Gastrocnemius medialis (tissue), 4 donors: Measurements from ENCODE around the gene RNF223. TPM values are rescaled to one million over a fixed set of nuclear protein-coding genes. Genes with fewer than 3 reads are reported as not detected.

ENCODE experiments used
- ATAC-seq, 2 donors: fragments of 150-250 bp; one replicate each; pipeline ENCODE4 v1.9.1; 2016
- DNase-seq, 2 donors: peaks; one replicate each; pipeline ENCODE4 v3.0.0-alpha.2; 2019
- H3K27ac ChIP-seq, 4 donors: fragments of 200-600 bp; sonication (generic); 1 replicate in 1 of 4; 2 replicates in 3 of 4; pipeline ENCODE4 v1.5.1; 2016 to 2018; ENCODE audit warnings: mild to moderate bottlenecking in 2 of 4, moderate library complexity in 1 of 4
- H3K27me3 ChIP-seq, 3 donors: fragments of 200-600 bp; sonication (generic) in 2 of 3; 1 replicate in 1 of 3; 2 replicates in 2 of 3; pipeline versions ENCODE4 v1.5.1 to v1.6.0; 2016 to 2019; ENCODE audit warnings: mild to moderate bottlenecking in 1 of 3, moderate library complexity in 1 of 3
- H3K36me3 ChIP-seq, 2 donors: fragments of 200-600 bp; sonication (generic) in 1 of 2; one replicate each; pipeline ENCODE4 v1.5.1; 2017 to 2018
- H3K4me1 ChIP-seq, 2 donors: fragments of 200-600 bp; sonication (generic) in 1 of 2; one replicate each; pipeline ENCODE4 v1.5.1; 2016 to 2017; ENCODE audit warnings: mild to moderate bottlenecking in 2 of 2
- H3K4me3 ChIP-seq, 4 donors: fragments of 200-600 bp; sonication (generic) in 3 of 4; 1 replicate in 1 of 4; 2 replicates in 3 of 4; pipeline ENCODE4 v1.5.1; 2016 to 2019; ENCODE audit warnings: mild to moderate bottlenecking in 2 of 4
- H3K9me3 ChIP-seq, 3 donors: fragments of 200-600 bp; sonication (generic) in 2 of 3; 1 replicate in 1 of 3; 2 replicates in 2 of 3; pipeline ENCODE4 v1.5.1; 2016 to 2019
- POLR2A ChIP-seq, 2 donors: fragments of 450-650 bp; IDR thresholded peaks; one replicate each; pipeline ENCODE4 v1.6.1; 2017; ENCODE audit warnings: antibody characterized with exemption in 2 of 2, mild to moderate bottlenecking in 2 of 2, moderate library complexity in 2 of 2
- in situ Hi-C, 4 donors: fragments of 200-750 bp; cut with MboI; loops; one replicate each; pipeline versions ENCODE4 v1.15.0 to v1.8.0; 2017; ENCODE audit warnings: low sequenced_read_pairs in 4 of 4
- intact Hi-C: fragments of 100-400 bp; cut with DNase I; formaldehyde crosslinking; loops from one replicate; pipeline ENCODE4 v1.15.1; 2023; ENCODE audit warnings: low total_unique reads
- total RNA-seq, 4 donors: library from RNA; depleted of rRNA; stranded (reverse); fragments of >200 nt; gene quantifications; one replicate each; pipeline versions ENCODE4 v1.1.0 to v1.2.3, GENCODE V29; 2016
- TF ChIP-seq, protein P1 (sequence below), 5 experiments: fragments of 450-650 bp in 3 of 5; fragments of 200-600 bp in 2 of 5; sonication (generic) in 2 of 5; IDR thresholded peaks in 4 of 5; conservative IDR thresholded peaks in 1 of 5; 1 replicate in 4 of 5; 2 replicates in 1 of 5; pipeline ENCODE4 v1.5.1; 2016 to 2019; ENCODE audit warnings: antibody characterized with exemption in 5 of 5, mild to moderate bottlenecking in 3 of 5, moderate library complexity in 3 of 5

The RNF223 gene
- total RNA-seq, 4 donors from 2014 or later, result not detected

GRCh38 chr1:1071486-1072298 lies 2.4 kb downstream of the RNF223 start:
- H3K9me3 ChIP-seq, result no peaks in the 10 kb centered on the region
- in situ Hi-C loops, result no loop called here
- peaks cover 59 to 74% (median 67%) of the 10 kb centered on the region in 3 donors for H3K27me3 ChIP-seq
- H3K4me3 ChIP-seq, result no peak overlapping the region
- ATAC-seq, result no peak
- H3K36me3 ChIP-seq, result no peaks in the 10 kb centered on the region
- DNase-seq, result no peak
- intact Hi-C loops, result no loop called here
- TF ChIP-seq, protein P1, sequence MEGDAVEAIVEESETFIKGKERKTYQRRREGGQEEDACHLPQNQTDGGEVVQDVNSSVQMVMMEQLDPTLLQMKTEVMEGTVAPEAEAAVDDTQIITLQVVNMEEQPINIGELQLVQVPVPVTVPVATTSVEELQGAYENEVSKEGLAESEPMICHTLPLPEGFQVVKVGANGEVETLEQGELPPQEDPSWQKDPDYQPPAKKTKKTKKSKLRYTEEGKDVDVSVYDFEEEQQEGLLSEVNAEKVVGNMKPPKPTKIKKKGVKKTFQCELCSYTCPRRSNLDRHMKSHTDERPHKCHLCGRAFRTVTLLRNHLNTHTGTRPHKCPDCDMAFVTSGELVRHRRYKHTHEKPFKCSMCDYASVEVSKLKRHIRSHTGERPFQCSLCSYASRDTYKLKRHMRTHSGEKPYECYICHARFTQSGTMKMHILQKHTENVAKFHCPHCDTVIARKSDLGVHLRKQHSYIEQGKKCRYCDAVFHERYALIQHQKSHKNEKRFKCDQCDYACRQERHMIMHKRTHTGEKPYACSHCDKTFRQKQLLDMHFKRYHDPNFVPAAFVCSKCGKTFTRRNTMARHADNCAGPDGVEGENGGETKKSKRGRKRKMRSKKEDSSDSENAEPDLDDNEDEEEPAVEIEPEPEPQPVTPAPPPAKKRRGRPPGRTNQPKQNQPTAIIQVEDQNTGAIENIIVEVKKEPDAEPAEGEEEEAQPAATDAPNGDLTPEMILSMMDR (IDR thresholded peaks at IDR 0.05 in 4 of 5, conservative IDR thresholded peaks at IDR 0.05 in 1 of 5), result no peak
- TF ChIP-seq POLR2A (IDR thresholded peaks at IDR 0.05), result no peak
- no peak overlapping the region for H3K27ac ChIP-seq
- peaks cover 0 to 3% of the 10 kb centered on the region in 2 donors for H3K4me1 ChIP-seq

GRCh38 chr1:1069711-1070676 lies 4.1 kb downstream of the RNF223 start:
- ATAC-seq (peak in 1 of 2 donors; percentile 21), DNase-seq (no peak)
- TF ChIP-seq, protein P1 (IDR thresholded peaks at IDR 0.05 in 4 of 5, conservative IDR thresholded peaks at IDR 0.05 in 1 of 5), result no peak
- TF ChIP-seq POLR2A (IDR thresholded peaks at IDR 0.05), result no peak
- Histone ChIP-seq H3K27me3 (peaks cover 54 to 70% (median 68%) of the 10 kb centered on the region in 3 donors), H3K4me3 (peak overlapping the region in 1 of 4 donors; percentile 70), H3K27ac (no peak overlapping the region), H3K4me1 (peaks cover 0 to 3% of the 10 kb centered on the region in 2 donors), H3K36me3 (no peaks in the 10 kb centered on the region), H3K9me3 (no peaks in the 10 kb centered on the region)
- in situ Hi-C loops, result loop anchor here in 2 of 4 donors (10.0 kb wide), 1 partner anchor 85 kb away; the partner anchor contains the start of gene PERM1 (in 2 of the 2)
- intact Hi-C loops, result no loop called here

GRCh38 chr1:1069056-1069710 lies 4.9 kb downstream of the RNF223 start:
- Histone ChIP-seq H3K9me3 (no peaks in the 10 kb centered on the region), H3K27ac (no peak overlapping the region), H3K36me3 (no peaks in the 10 kb centered on the region), H3K4me3 (peak overlapping the region; percentile 44 to 70 (median 52)), H3K27me3 (peaks cover 51 to 67% (median 63%) of the 10 kb centered on the region in 3 donors), H3K4me1 (peaks cover 0 to 3% of the 10 kb centered on the region in 2 donors)
- DNase-seq, result peak in 1 of 2 donors; percentile 42
- intact Hi-C loops, result no loop called here
- in situ Hi-C loops, result loop anchor here in 2 of 4 donors (10.0 kb wide), 1 partner anchor 84 kb away; the partner anchor contains the start of gene PERM1 (in 2 of the 2)
- no peak for TF ChIP-seq POLR2A (IDR thresholded peaks at IDR 0.05)
- TF ChIP-seq, protein P1 (IDR thresholded peaks at IDR 0.05 in 4 of 5, conservative IDR thresholded peaks at IDR 0.05 in 1 of 5), result no peak
- peak; percentile 35 to 65 for ATAC-seq

DNA sequence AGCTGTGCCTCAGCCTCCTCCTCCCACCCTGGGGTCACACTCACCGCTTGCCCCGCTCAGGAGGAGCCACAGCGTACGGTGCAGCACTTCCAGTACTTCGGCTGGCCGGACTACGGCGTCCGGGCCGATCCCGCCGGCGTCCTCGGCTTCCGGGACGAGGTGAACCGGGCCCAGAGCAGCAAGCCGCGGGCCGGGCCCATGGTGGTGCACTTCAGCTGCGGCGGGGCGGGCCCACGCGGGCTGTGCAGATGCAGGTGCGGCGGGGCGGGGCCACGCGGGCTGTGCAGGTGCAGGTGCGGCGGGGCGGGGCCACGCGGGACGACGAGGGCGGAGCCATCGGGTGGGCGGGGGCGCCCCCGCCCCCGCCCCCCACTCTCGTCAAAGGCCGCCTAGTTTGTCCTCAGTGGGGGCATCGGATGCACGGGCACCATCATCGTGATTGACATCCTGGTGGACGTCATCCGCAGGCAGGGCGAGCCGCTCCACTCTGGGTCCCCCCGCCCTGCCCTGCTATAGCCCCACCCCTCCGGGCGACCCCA lies 5.5 kb downstream of the RNF223 start:
- no peak for TF ChIP-seq POLR2A (IDR thresholded peaks at IDR 0.05)
- TF ChIP-seq, protein P1 (IDR thresholded peaks at IDR 0.05 in 4 of 5, conservative IDR thresholded peaks at IDR 0.05 in 1 of 5), result no peak
- in situ Hi-C loops, result loop anchor here in 2 of 4 donors (10.0 kb wide), 1 partner anchor 84 kb away; the partner anchor contains the start of gene PERM1 (in 2 of the 2)

More for the DNA sequence above, 5.5 kb downstream of the RNF223 start:
- peak overlapping the region in 3 of 4 donors; percentile 44 to 70 (median 52) for H3K4me3 ChIP-seq
- no peaks in the 10 kb centered on the region for H3K9me3 ChIP-seq
- peaks cover 0 to 7% of the 10 kb centered on the region in 2 donors for H3K4me1 ChIP-seq
- DNase-seq, result no peak
- peaks cover 51 to 67% (median 64%) of the 10 kb centered on the region in 3 donors for H3K27me3 ChIP-seq
- H3K27ac ChIP-seq, result no peak overlapping the region
- H3K36me3 ChIP-seq, result no peaks in the 10 kb centered on the region
- intact Hi-C loops, result no loop called here
- ATAC-seq, result no peak
